Breast epithelium (tissue), 4 donors: ENCODE measurements around the gene DTNB. TPM values are rescaled to one million over a fixed set of nuclear protein-coding genes. Genes with fewer than 3 reads are reported as not detected.

Source experiments
- DNase-seq, 2 donors: peaks; one replicate each; pipeline ENCODE4 v3.0.0-alpha.2; 2019; ENCODE audit warnings: low spot score in 2 of 2
- H3K27ac ChIP-seq, 2 donors: fragments of 200-600 bp; sonication (generic) in 1 of 2; one replicate each; pipeline ENCODE4 v1.5.1; 2016 to 2019; ENCODE audit warnings: mild to moderate bottlenecking in 1 of 2
- H3K27me3 ChIP-seq, 2 donors: fragments of 200-600 bp; sonication (generic) in 1 of 2; one replicate each; pipeline versions ENCODE4 v1.5.1 to v1.6.0; 2017 to 2019; ENCODE audit warnings: control low read depth in 1 of 2, mild to moderate bottlenecking in 1 of 2
- H3K36me3 ChIP-seq: fragments of 200-600 bp; one replicate; pipeline ENCODE4 v1.5.1; 2019
- H3K4me1 ChIP-seq, 2 donors: fragments of 200-600 bp; sonication (generic); one replicate each; pipeline ENCODE4 v1.5.1; 2016 to 2019; ENCODE audit warnings: control low read depth in 1 of 2
- H3K4me3 ChIP-seq, 3 donors: fragments of 200-600 bp; sonication (generic); 1 replicate in 2 of 3; 2 replicates in 1 of 3; pipeline ENCODE4 v1.5.1; 2016 to 2019; ENCODE audit warnings: mild to moderate bottlenecking in 3 of 3, moderate library complexity in 2 of 3
- H3K9me3 ChIP-seq, 2 donors: fragments of 200-600 bp; sonication (generic) in 1 of 2; one replicate each; pipeline ENCODE4 v1.5.1; 2016 to 2019; ENCODE audit warnings: control low read depth in 1 of 2
- CTCF ChIP-seq, 3 donors: fragments of 450-650 bp; IDR thresholded peaks; one replicate each; pipeline ENCODE4 v1.5.1; 2016 to 2017; ENCODE audit warnings: antibody characterized with exemption in 3 of 3, mild to moderate bottlenecking in 3 of 3, moderate library complexity in 3 of 3
- POLR2A ChIP-seq: fragments of 450-650 bp; IDR thresholded peaks from one replicate; pipeline ENCODE4 v1.6.1; 2016; ENCODE audit warnings: antibody characterized with exemption, mild to moderate bottlenecking, moderate library complexity
- POLR2AphosphoS5 ChIP-seq, 3 donors: sonication (generic); formaldehyde crosslinking; IDR thresholded peaks; one replicate each; pipeline ENCODE4 v1.6.1; 2017; ENCODE audit warnings: antibody characterized with exemption in 3 of 3
- intact Hi-C: fragments of 100-400 bp; cut with DNase I; formaldehyde crosslinking; loops from one replicate; pipeline ENCODE4 v1.15.1; 2023; ENCODE audit warnings: low total_unique reads
- total RNA-seq, 3 donors: library from RNA; depleted of rRNA; stranded (reverse); fragments of >200 nt; gene quantifications; one replicate each; pipeline ENCODE4 v1.1.0, GENCODE V29; 2016

The DTNB gene
- total RNA-seq, 3 donors from 2014 or later, result 7.8 to 63.4 (median 44.9) TPM

GRCh38 chr2:25497229-25497917 is 176.0 kb downstream of the DTNB start:
- DNase-seq, result no peak
- H3K27me3 ChIP-seq, result no peaks in the 10 kb centered on the region
- intact Hi-C loops, result no loop called here
- H3K36me3 ChIP-seq, result no peaks in the 10 kb centered on the region
- no peak overlapping the region for H3K27ac ChIP-seq
- TF ChIP-seq CTCF (IDR thresholded peaks at IDR 0.05), result no peak
- no peak for TF ChIP-seq POLR2AphosphoS5 (IDR thresholded peaks at IDR 0.05)
- no peak for TF ChIP-seq POLR2A
- H3K4me1 ChIP-seq, result no peaks in the 10 kb centered on the region
- no peaks in the 10 kb centered on the region for H3K9me3 ChIP-seq
- H3K4me3 ChIP-seq, result no peak overlapping the region

- no peaks in the 10 kb centered on the region for H3K36me3 ChIP-seq
- H3K9me3 ChIP-seq, result no peaks in the 10 kb centered on the region
- no peak for DNase-seq
- intact Hi-C loops, result no loop called here
- no peaks in the 10 kb centered on the region for H3K4me1 ChIP-seq
- no peak overlapping the region for H3K4me3 ChIP-seq
- no peaks in the 10 kb centered on the region for H3K27me3 ChIP-seq
- TF ChIP-seq POLR2AphosphoS5 (IDR thresholded peaks at IDR 0.05), result no peak
- no peak for TF ChIP-seq CTCF (IDR thresholded peaks at IDR 0.05)
- TF ChIP-seq POLR2A, result no peak
- no peak overlapping the region for H3K27ac ChIP-seq
These were observed 178.8 kb downstream of the DTNB start for GRCh38 chr2:25494616-25495015.

GRCh38 chr2:25493207-25493606 is 180.2 kb downstream of the DTNB start:
- Histone ChIP-seq H3K4me3 (no peak overlapping the region), H3K36me3 (no peaks in the 10 kb centered on the region), H3K27me3 (no peaks in the 10 kb centered on the region), H3K27ac (no peak overlapping the region), H3K9me3 (no peaks in the 10 kb centered on the region), H3K4me1 (no peaks in the 10 kb centered on the region)
- no peak for TF ChIP-seq POLR2A
- no peak for TF ChIP-seq POLR2AphosphoS5 (IDR thresholded peaks at IDR 0.05)
- no peak for TF ChIP-seq CTCF (IDR thresholded peaks at IDR 0.05)
- intact Hi-C loops, result no loop called here
- DNase-seq, result no peak

- Histone ChIP-seq H3K27me3 (no peaks in the 10 kb centered on the region), H3K4me1 (no peaks in the 10 kb centered on the region), H3K27ac (no peak overlapping the region), H3K36me3 (no peaks in the 10 kb centered on the region), H3K4me3 (no peak overlapping the region), H3K9me3 (no peaks in the 10 kb centered on the region)
- DNase-seq, result no peak
- intact Hi-C loops, result loop anchor here (1.0 kb wide), 1 partner anchor 24 kb away; no protein-coding TSS in a partner anchor
- TF ChIP-seq POLR2A, result no peak
These were observed 180.7 kb downstream of the DTNB start for GRCh38 chr2:25492726-25493125.

GRCh38 chr2:25491966-25492532 is 181.3 kb downstream of the DTNB start:
- Histone ChIP-seq H3K36me3 (no peaks in the 10 kb centered on the region), H3K4me3 (no peak overlapping the region), H3K4me1 (no peaks in the 10 kb centered on the region), H3K27me3 (no peaks in the 10 kb centered on the region), H3K27ac (no peak overlapping the region), H3K9me3 (no peaks in the 10 kb centered on the region)
- DNase-seq, result no peak
- TF ChIP-seq POLR2A (no peak), POLR2AphosphoS5 (IDR thresholded peaks at IDR 0.05) (no peak), CTCF (IDR thresholded peaks at IDR 0.05) (no peak)
- intact Hi-C loops, result loop anchor here (1.0 kb wide), 1 partner anchor 24 kb away; no protein-coding TSS in a partner anchor
